HCT116 (cell line): ENCODE data around the gene CD68. TPM values are rescaled to one million over a fixed set of nuclear protein-coding genes. Genes with fewer than 3 reads are reported as not detected.

Source experiments
- ATAC-seq: fragments of 200-7000 bp; cut with Tn5 transposase; 2 replicates; pipeline ENCODE4 v1.9.1; 2020; ENCODE audit warnings: mild to moderate bottlenecking, moderate library complexity
- BruUV-seq: library from RNA; stranded (reverse); fragments of 400-500 nt; replicated peaks from 2 replicates; lab custom pipeline; 2021; lab: Mats Ljungman, UMichigan
- CTCF ChIA-PET: fragments of 300-600 bp; sonication (Branson Sonifier 250); formaldehyde crosslinking; loops from one replicate; lab custom pipeline; 2021; ENCODE audit warnings: antibody characterized with exemption; lab: Charles Lee
- POLR2A ChIA-PET: fragments of 300-600, 350-600 bp; sonication (Branson Sonifier 250); formaldehyde crosslinking; loops from one replicate; lab custom pipeline; 2021; ENCODE audit warnings: antibody characterized with exemption; lab: Charles Lee
- RAD21 ChIA-PET, 2 experiments: fragments of 300-600 bp; sonication (Branson Sonifier 250); formaldehyde crosslinking; loops; one replicate each; lab custom pipeline; 2023; ENCODE audit warnings: low total read pairs in 2 of 2; ENCODE audit not compliant: uncharacterized antibody in 2 of 2, unreplicated experiment in 2 of 2, low non-redundant PET in 1 of 2; lab: Charles Lee
- DNase-seq: peaks from one replicate; pipeline ENCODE4 v3.0.0-alpha.2; 2010; ENCODE audit warnings: low read depth, low spot score
- H2AFZ ChIP-seq: fragments of 200-600 bp; shearing (Covaris generic), sonication (generic); 2 replicates; pipeline ENCODE4 v1.6.1; 2017; ENCODE audit warnings: low read depth, mixed run types, mixed read lengths, antibody characterized with exemption, low read length; ENCODE audit not compliant: poor library complexity, severe bottlenecking
- H3K27ac ChIP-seq: 2 replicates; pipeline ENCODE4 v1.5.1; 2012; ENCODE audit warnings: low read depth, low read length
- H3K27me3 ChIP-seq: fragments of 200-600 bp; sonication (generic); 2 replicates; pipeline ENCODE4 v1.6.1; 2016; ENCODE audit warnings: mixed run types, low read length, mixed read lengths; ENCODE audit not compliant: insufficient read depth
- H3K36me3 ChIP-seq, 2 experiments: fragments of 200-500 bp in 1 of 2; fragments of 200-600 bp in 1 of 2; sonication (Bioruptor generic) in 1 of 2; sonication (generic) in 1 of 2; 2 replicates each; pipeline versions ENCODE4 v1.5.1 to v1.6.1; 2014 to 2016; ENCODE audit warnings: low read length in 2 of 2, inconsistent platforms in 1 of 2, mixed read lengths in 1 of 2, mixed run types in 1 of 2; ENCODE audit not compliant: insufficient read depth in 2 of 2, control insufficient read depth in 1 of 2
- H3K4me1 ChIP-seq, 2 experiments: fragments of 200-600 bp in 1 of 2; sonication (generic) in 1 of 2; 2 replicates each; pipeline versions ENCODE4 v1.5.1 to v1.6.1; 2012 to 2017; ENCODE audit warnings: low read length in 2 of 2, inconsistent platforms in 1 of 2, mild to moderate bottlenecking in 1 of 2, mixed read lengths in 1 of 2, mixed run types in 1 of 2, moderate library complexity in 1 of 2; ENCODE audit not compliant: insufficient read depth in 2 of 2, control insufficient read depth in 1 of 2
- H3K4me2 ChIP-seq: fragments of 200-600 bp; sonication (generic); 2 replicates; pipeline ENCODE4 v1.6.1; 2017; ENCODE audit warnings: mixed run types, low read length, mixed read lengths
- H3K4me3 ChIP-seq, 2 experiments: fragments of 200-600 bp in 1 of 2; sonication (generic) in 1 of 2; replicated peaks in 1 of 2; 2 replicates each; pipeline ENCODE4 v1.5.1; 2011 to 2016; ENCODE audit warnings: low read length in 2 of 2, control low read depth in 1 of 2, low read depth in 1 of 2, mild to moderate bottlenecking in 1 of 2, mixed read lengths in 1 of 2, mixed run types in 1 of 2
- H3K79me2 ChIP-seq: fragments of 200-600 bp; sonication (generic); 2 replicates; pipeline ENCODE4 v1.6.1; 2017; ENCODE audit warnings: mild to moderate bottlenecking, mixed run types, low read length, moderate library complexity, mixed read lengths; ENCODE audit not compliant: insufficient read depth
- H3K9ac ChIP-seq: fragments of 200-600 bp; sonication (generic); 2 replicates; pipeline ENCODE4 v1.6.1; 2016; ENCODE audit warnings: low read length, mixed read lengths
- H3K9me2 ChIP-seq: fragments of 200-600 bp; sonication (generic), shearing (Covaris generic); 2 replicates; pipeline ENCODE4 v1.6.1; 2017; ENCODE audit warnings: mixed run types, mild to moderate bottlenecking, moderate library complexity; ENCODE audit not compliant: insufficient read depth
- H3K9me3 ChIP-seq, 2 experiments: fragments of 200-500 bp in 1 of 2; fragments of 200-600 bp in 1 of 2; sonication (Bioruptor generic) in 1 of 2; sonication (generic) in 1 of 2; 2 replicates each; pipeline ENCODE4 v1.6.1; 2014 to 2017; ENCODE audit warnings: low read length in 2 of 2, mixed read lengths in 2 of 2, inconsistent platforms in 1 of 2, low read depth in 1 of 2, mild to moderate bottlenecking in 1 of 2, mixed run types in 1 of 2, moderate library complexity in 1 of 2; ENCODE audit not compliant: control insufficient read depth in 1 of 2, insufficient read depth in 1 of 2
- H4K20me1 ChIP-seq: fragments of 200-600 bp; sonication (generic), shearing (Covaris generic); 2 replicates; pipeline ENCODE4 v1.6.1; 2017; ENCODE audit warnings: mixed run types, mild to moderate bottlenecking, moderate library complexity; ENCODE audit not compliant: insufficient read depth
- CTCF ChIP-seq, 3 experiments: fragments of 200-600 bp in 1 of 3; sonication (generic) in 1 of 3; IDR thresholded peaks in 2 of 3; conservative IDR thresholded peaks in 1 of 3; 2 replicates each; pipeline ENCODE4 v1.5.1; 2012 to 2017; ENCODE audit warnings: low read depth in 2 of 3, low read length in 2 of 3, antibody characterized with exemption in 1 of 3, borderline replicate concordance in 1 of 3, control low read depth in 1 of 3, mild to moderate bottlenecking in 1 of 3, mixed read lengths in 1 of 3, mixed run types in 1 of 3, moderate library complexity in 1 of 3; ENCODE audit not compliant: insufficient read depth in 1 of 3
- ELF1 ChIP-seq: IDR thresholded peaks from 2 replicates; pipeline ENCODE4 v1.6.1; 2012; ENCODE audit warnings: low read depth, borderline replicate concordance
- ZFX ChIP-seq: fragments of 450-650 bp; IDR thresholded peaks from 2 replicates; pipeline ENCODE4 v1.6.1; 2017
- intact Hi-C: fragments of 100-400 bp; cut with micrococcal nuclease; formaldehyde crosslinking; loops from 2 replicates; pipeline ENCODE4 v1.10.0; 2022
- total RNA-seq: library from RNA; stranded (reverse); gene quantifications from one replicate; pipeline ENCODE4 v1.2.1, GENCODE V29; 2021; ENCODE audit not compliant: unreplicated experiment

CD68 gene
- total RNA-seq, 1 experiment from 2014 or later: 7.0 TPM

DNA sequence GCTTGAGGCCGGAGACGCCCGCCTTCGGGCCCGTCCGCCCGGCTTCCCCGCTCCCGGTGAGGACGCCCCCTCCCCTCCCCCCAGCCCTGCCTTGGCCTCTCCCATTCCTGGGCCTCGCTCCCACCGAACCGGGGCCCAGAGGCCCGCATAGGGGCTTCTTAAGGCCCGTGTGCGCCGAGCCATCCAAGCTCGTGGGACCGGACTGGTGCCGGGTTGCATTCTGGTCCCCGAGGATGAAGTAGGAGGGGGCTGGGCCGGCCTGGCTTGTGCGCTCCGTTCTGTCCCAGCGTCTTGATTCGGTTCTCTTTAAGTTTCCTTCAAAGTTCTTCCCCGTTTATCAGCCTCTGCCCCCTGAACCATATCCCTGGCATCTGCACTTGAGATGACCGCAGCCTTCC, 17.2 kb upstream of the CD68 start:
- no peaks in the 10 kb centered on the region for H3K9me2 ChIP-seq
- peak; percentile 64 for TF ChIP-seq ZFX
- no peak for TF ChIP-seq CTCF (IDR thresholded peaks at IDR 0.05 in 2 of 3, conservative IDR thresholded peaks at IDR 0.05 in 1 of 3; ENCODE audit: borderline replicate concordance in 1 of 3, insufficient read depth in 1 of 3, low read depth in 2 of 3, low read length in 2 of 3)
- TF ChIP-seq, all 23 proteins: peak for 1
- Histone ChIP-seq H3K27ac (peak overlapping the region; percentile 86), H4K20me1 (no peaks in the 10 kb centered on the region), H2AFZ (no peak overlapping the region), H3K36me3 (peaks cover 27 to 35% of the 10 kb centered on the region in 2 experiments), H3K79me2 (peaks cover 58% of the 10 kb centered on the region), H3K4me1 (peaks cover 27 to 55% of the 10 kb centered on the region in 2 experiments), H3K4me2 (peak overlapping the region; percentile 95), H3K27me3 (no peaks in the 10 kb centered on the region), H3K9me3 (no peaks in the 10 kb centered on the region), H3K4me3 (peak overlapping the region; percentile 79 to 83), H3K9ac (peak overlapping the region; percentile 98)
- ATAC-seq (peak; percentile 17), DNase-seq (no peak)
- BruUV-seq: TSS peak; percentile 55
- POLR2A ChIA-PET: no interaction called here
- RAD21 ChIA-PET: no interaction called here
- CTCF ChIA-PET: interaction anchor here (2.3 kb wide), 1 partner anchor 48 kb away, joined by 37 read pairs; no protein-coding TSS in a partner anchor
- intact Hi-C loops: loop anchor here (10.0 kb wide), 1 partner anchor 77 kb away; the partner anchor contains the start of genes POLR2A and SLC35G6

DNA sequence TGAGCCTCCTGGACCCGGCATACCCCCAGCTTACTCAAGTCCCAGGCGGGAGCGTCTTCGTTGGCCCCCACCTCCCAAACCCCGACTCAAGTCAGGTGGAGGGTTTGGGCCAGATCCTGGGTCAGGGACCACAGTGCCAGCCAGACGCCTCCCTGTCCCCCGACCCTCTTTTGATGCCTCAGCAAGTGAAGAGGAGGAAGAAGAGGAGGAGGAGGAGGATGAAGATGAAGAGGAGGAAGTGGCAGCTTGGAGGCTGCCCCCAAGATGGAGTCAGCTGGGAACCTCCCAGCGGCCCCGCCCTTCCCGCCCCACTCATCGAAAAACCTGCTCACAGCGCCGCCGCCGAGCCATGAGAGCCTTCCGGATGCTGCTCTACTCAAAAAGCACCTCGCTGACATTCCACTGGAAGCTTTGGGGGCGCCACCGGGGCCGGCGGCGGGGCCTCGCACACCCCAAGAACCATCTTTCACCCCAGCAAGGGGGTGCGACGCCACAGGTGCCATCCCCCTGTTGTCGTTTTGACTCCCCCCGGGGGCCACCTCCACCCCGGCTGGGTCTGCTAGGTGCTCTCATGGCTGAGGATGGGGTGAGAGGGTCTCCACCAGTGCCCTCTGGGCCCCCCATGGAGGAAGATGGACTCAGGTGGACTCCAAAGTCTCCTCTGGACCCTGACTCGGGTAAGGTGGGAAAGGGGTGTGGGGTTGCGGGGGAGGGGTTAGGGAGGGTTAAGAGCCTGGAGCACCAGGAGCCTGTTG, 16.1 kb upstream of the CD68 start:
- no peak for DNase-seq
- TF ChIP-seq ELF1: no peak

More for the DNA sequence above, 16.1 kb upstream of the CD68 start:
- RAD21 ChIA-PET: no interaction called here
- H3K27me3 ChIP-seq: no peaks in the 10 kb centered on the region
- no TSS peak for BruUV-seq
- peak overlapping the region; percentile 95 for H3K4me2 ChIP-seq
- POLR2A ChIA-PET: interaction anchor here (1.2 kb wide), 1 partner anchor 125 kb away, joined by 3 read pairs; the partner anchor contains the start of gene WRAP53
- H4K20me1 ChIP-seq: no peaks in the 10 kb centered on the region
- CTCF ChIA-PET: no interaction called here
- H3K4me1 ChIP-seq: peaks cover 27 to 45% of the 10 kb centered on the region in 2 experiments
- no peak overlapping the region for H2AFZ ChIP-seq
- peaks cover 63% of the 10 kb centered on the region for H3K79me2 ChIP-seq
- H3K27ac ChIP-seq: no peak overlapping the region; the same call in 1 of the 2 replicates
- no peaks in the 10 kb centered on the region for H3K9me3 ChIP-seq
- no peaks in the 10 kb centered on the region for H3K9me2 ChIP-seq
- H3K36me3 ChIP-seq: peaks cover 32 to 40% of the 10 kb centered on the region in 2 experiments
- intact Hi-C loops: loop anchor here (10.0 kb wide), 1 partner anchor 78 kb away; the partner anchor contains the start of genes POLR2A and SLC35G6
- peak overlapping the region; percentile 79 to 83 for H3K4me3 ChIP-seq
- no peak for ATAC-seq
- peak overlapping the region; percentile 98 for H3K9ac ChIP-seq
